HG03139 (cell line): ENCODE data around the gene FOXK2.
A peak's percentile ranks its signal among the peaks of the same experiment; 100 is the strongest.
"Not testable (repeated sequence)": the region's sequence is repeated elsewhere in the genome, so short reads cannot be mapped to it uniquely, and the experiment has no call there.

ENCODE experiments used
- ATAC-seq: cut with Tn5 transposase; IDR thresholded peaks from one replicate; pipeline ENCODE4 v1.9.1; 2021; ENCODE audit not compliant: unreplicated experiment

The FOXK2 gene

GRCh38 chr17:82528484-82529265 is 9.1 kb downstream of the FOXK2 start:
- ATAC-seq = no peak

GRCh38 chr17:82529914-82530300 is 10.4 kb downstream of the FOXK2 start:
- ATAC-seq = no peak

GRCh38 chr17:82531431-82531881 is 11.9 kb downstream of the FOXK2 start:
- ATAC-seq = no peak

GRCh38 chr17:82534401-82534812 is 14.9 kb downstream of the FOXK2 start:
- ATAC-seq = no peak

GRCh38 chr17:82536512-82537201 is 17.1 kb downstream of the FOXK2 start:
- ATAC-seq = no peak

GRCh38 chr17:82537228-82537627 is 17.7 kb downstream of the FOXK2 start:
- ATAC-seq = not testable (repeated sequence)

GRCh38 chr17:82539076-82539475 is 19.5 kb downstream of the FOXK2 start:
- ATAC-seq = not testable (repeated sequence)

- no peak for ATAC-seq
Observed at GRCh38 chr17:82542439-82542838, 22.9 kb downstream of the FOXK2 start.

- no peak for ATAC-seq
Observed at GRCh38 chr17:82544431-82545070, 25.0 kb downstream of the FOXK2 start.

GRCh38 chr17:82545071-82545462 is 25.5 kb downstream of the FOXK2 start:
- ATAC-seq = no peak

- no peak for ATAC-seq
Observed at GRCh38 chr17:82547981-82548380, 28.4 kb downstream of the FOXK2 start.

- ATAC-seq = no peak
Observed at GRCh38 chr17:82548681-82549303, 29.3 kb downstream of the FOXK2 start.

GRCh38 chr17:82551779-82552457 is 32.4 kb downstream of the FOXK2 start:
- peak; percentile 66 for ATAC-seq

GRCh38 chr17:82552580-82552979 is 33.0 kb downstream of the FOXK2 start:
- ATAC-seq = no peak

GRCh38 chr17:82553210-82553930 is 33.8 kb downstream of the FOXK2 start:
- no peak for ATAC-seq

GRCh38 chr17:82557510-82557909 is 38.0 kb downstream of the FOXK2 start:
- ATAC-seq = not testable (repeated sequence)

- no peak for ATAC-seq
Observed at GRCh38 chr17:82559566-82560251, 40.2 kb downstream of the FOXK2 start.

GRCh38 chr17:82560252-82560642 is 40.7 kb downstream of the FOXK2 start:
- ATAC-seq = no peak

- no peak for ATAC-seq
Observed at GRCh38 chr17:82560802-82561428, 41.4 kb downstream of the FOXK2 start.
